SK-N-MC (cell line): ENCODE data around the gene SELENON.

ENCODE experiments used
- EZH2 ChIP-seq: fragments of 200-600 bp; sonication (generic); IDR thresholded peaks from one replicate; pipeline ENCODE4 v1.6.1; 2017; ENCODE audit warnings: antibody characterized with exemption
- POLR2AphosphoS5 ChIP-seq: IDR thresholded peaks from 2 replicates; pipeline ENCODE4 v1.6.1; 2012; ENCODE audit warnings: mild to moderate bottlenecking, low read depth, low read length, borderline replicate concordance

DNA sequence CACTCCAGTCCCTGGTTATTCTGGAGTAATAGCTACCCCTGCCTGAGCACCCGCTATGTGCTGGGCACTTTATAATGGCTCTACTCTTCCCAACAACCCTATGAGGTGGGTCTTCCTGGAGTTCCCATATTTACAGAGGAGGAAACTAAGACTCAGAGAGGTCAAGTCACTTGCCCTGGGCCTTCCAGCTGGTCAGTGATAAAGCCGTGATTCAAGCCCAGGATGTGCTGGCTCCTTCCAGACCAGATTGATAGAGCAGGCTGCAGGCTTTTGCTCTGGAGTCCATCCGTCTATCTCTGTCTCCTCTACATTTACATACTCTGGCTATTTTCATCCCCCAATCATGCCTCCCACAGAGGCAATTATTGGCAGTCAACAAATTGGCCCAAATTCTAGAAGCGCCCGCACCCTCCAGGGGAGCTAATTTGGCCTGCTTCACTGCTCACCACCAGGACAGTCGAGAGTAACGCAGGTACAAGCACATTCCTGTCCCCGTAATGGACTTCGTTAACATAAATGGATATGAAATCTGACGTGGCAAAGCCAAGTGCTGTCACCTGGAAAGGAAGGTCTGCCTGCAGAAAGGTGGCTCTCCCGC is 39.8 kb upstream of the SELENON start:
- TF ChIP-seq EZH2, result no peak
- no peak for TF ChIP-seq POLR2AphosphoS5
